Activated CD8-positive, alpha-beta T cell treated with anti-CD3 and anti-CD28 coated beads, Interleukin-2, amount 10 ng/mL, durations not matched to agents 7 days and 5 days (primary cell): ENCODE results near the gene RFX4. TPM values are rescaled to one million over a fixed set of nuclear protein-coding genes. Genes with fewer than 3 reads are reported as not detected.
"Not testable (repeated sequence)": the region's sequence is repeated elsewhere in the genome, so short reads cannot be mapped to it uniquely, and the experiment has no call there.

Experiments used
- ATAC-seq: fragments of 150-1000 bp; cut with Tn5 transposase; one replicate; pipeline ENCODE4 v1.10.0; 2021; ENCODE audit warnings: moderate library complexity
- CTCF ChIA-PET: fragments of 350-600 bp; sonication (Branson Sonifier 250); formaldehyde crosslinking; loops from one replicate; lab custom pipeline; 2021; ENCODE audit warnings: antibody characterized with exemption; lab: Charles Lee
- POLR2A ChIA-PET: fragments of 350-600 bp; sonication (Branson Sonifier 250); formaldehyde crosslinking; loops from one replicate; lab custom pipeline; 2021; ENCODE audit warnings: antibody characterized with exemption; lab: Charles Lee
- DNase-seq: peaks from one replicate; pipeline ENCODE4 v3.0.0-alpha.2; 2020
- H3K27ac Mint-ChIP-seq: one replicate; pipeline ENCODE4 v1.8.0; 2021; ENCODE audit warnings: mild to moderate bottlenecking, mixed read lengths
- H3K27me3 Mint-ChIP-seq: one replicate; pipeline ENCODE4 v1.8.0; 2021; ENCODE audit warnings: low read depth, mixed read lengths
- H3K36me3 Mint-ChIP-seq: one replicate; pipeline ENCODE4 v1.8.0; 2021; ENCODE audit warnings: low read depth, mixed read lengths
- H3K4me1 Mint-ChIP-seq: one replicate; pipeline ENCODE4 v1.8.0; 2021; ENCODE audit warnings: low read depth, mixed read lengths
- H3K4me3 Mint-ChIP-seq: one replicate; pipeline ENCODE4 v1.8.0; 2021; ENCODE audit warnings: mild to moderate bottlenecking, mixed read lengths
- H3K9me3 Mint-ChIP-seq: one replicate; pipeline ENCODE4 v1.8.0; 2022; ENCODE audit warnings: mixed read lengths; ENCODE audit not compliant: insufficient read depth
- total RNA-seq, 2 experiments: library from RNA; stranded (reverse); gene quantifications; one replicate each; pipeline ENCODE4 v1.2.3, GENCODE V29; 2021

Gene RFX4
- total RNA-seq, 2 experiments from 2014 or later: not detected

GRCh38 chr12:106723416-106723815 is 140.6 kb downstream of the RFX4 start:
- H3K36me3 Mint-ChIP-seq: no peaks in the 10 kb centered on the region

GRCh38 chr12:106724116-106724515 is 141.3 kb downstream of the RFX4 start:
- ChIA-PET POLR2A (no interaction called here), CTCF (interaction anchor here (1.6 kb wide), 1 partner anchor 195 kb away, joined by 4 read pairs; no protein-coding TSS in a partner anchor)
- H3K27me3 Mint-ChIP-seq: peaks cover 8% of the 10 kb centered on the region

More at GRCh38 chr12:106723416-106723815, 140.6 kb downstream of the RFX4 start:
- H3K4me3 Mint-ChIP-seq: no peak overlapping the region
- ChIA-PET POLR2A (no interaction called here), CTCF (interaction anchor here (1.6 kb wide), 1 partner anchor 196 kb away, joined by 4 read pairs; no protein-coding TSS in a partner anchor)
- H3K4me1 Mint-ChIP-seq: no peaks in the 10 kb centered on the region
- ATAC-seq (no peak), DNase-seq (no peak)
- H3K27me3 Mint-ChIP-seq: peaks cover 9% of the 10 kb centered on the region
- no peak overlapping the region for H3K27ac Mint-ChIP-seq
- H3K9me3 Mint-ChIP-seq: no peaks in the 10 kb centered on the region

GRCh38 chr12:106724934-106725333 is 142.1 kb downstream of the RFX4 start:
- Mint-ChIP-seq H3K4me1 (no peaks in the 10 kb centered on the region), H3K9me3 (no peaks in the 10 kb centered on the region), H3K36me3 (no peaks in the 10 kb centered on the region), H3K4me3 (no peak overlapping the region), H3K27ac (no peak overlapping the region), H3K27me3 (peaks cover 5% of the 10 kb centered on the region)
- POLR2A ChIA-PET: no interaction called here
- CTCF ChIA-PET: no interaction called here
- ATAC-seq (no peak), DNase-seq (no peak)

More at GRCh38 chr12:106724116-106724515, 141.3 kb downstream of the RFX4 start:
- DNase-seq (no peak), ATAC-seq (no peak)
- no peak overlapping the region for H3K4me3 Mint-ChIP-seq
- H3K27ac Mint-ChIP-seq: no peak overlapping the region
- H3K36me3 Mint-ChIP-seq: no peaks in the 10 kb centered on the region
- H3K9me3 Mint-ChIP-seq: no peaks in the 10 kb centered on the region
- no peaks in the 10 kb centered on the region for H3K4me1 Mint-ChIP-seq

GRCh38 chr12:106726603-106727202 is 143.9 kb downstream of the RFX4 start:
- DNase-seq, H3K4me3 Mint-ChIP-seq, CTCF ChIA-PET, ATAC-seq, H3K9me3 Mint-ChIP-seq, H3K27me3 Mint-ChIP-seq, H3K4me1 Mint-ChIP-seq, H3K36me3 Mint-ChIP-seq, POLR2A ChIA-PET, H3K27ac Mint-ChIP-seq: not testable (repeated sequence)

GRCh38 chr12:106729611-106730010 is 146.8 kb downstream of the RFX4 start:
- H3K4me1 Mint-ChIP-seq: no peaks in the 10 kb centered on the region
- ATAC-seq: no peak
- no peak for DNase-seq
- ChIA-PET CTCF (interaction anchor here (1.0 to 1.3 kb wide), 2 partner anchors 12 to 504 kb away, joined by 3 to 4 read pairs; no protein-coding TSS in a partner anchor), POLR2A (interaction anchor here (1.6 kb wide), 1 partner anchor 12 kb away, joined by 4 read pairs; no protein-coding TSS in a partner anchor)
- H3K36me3 Mint-ChIP-seq: no peaks in the 10 kb centered on the region
- no peak overlapping the region for H3K27ac Mint-ChIP-seq
- no peak overlapping the region for H3K4me3 Mint-ChIP-seq
- no peaks in the 10 kb centered on the region for H3K9me3 Mint-ChIP-seq
- H3K27me3 Mint-ChIP-seq: no peaks in the 10 kb centered on the region

- no peaks in the 10 kb centered on the region for H3K9me3 Mint-ChIP-seq
- H3K36me3 Mint-ChIP-seq: no peaks in the 10 kb centered on the region
- POLR2A ChIA-PET: no interaction called here
- peaks cover 6% of the 10 kb centered on the region for H3K27me3 Mint-ChIP-seq
- CTCF ChIA-PET: interaction anchor here (1.0 kb wide), 1 partner anchor 9 kb away, joined by 3 read pairs; no protein-coding TSS in a partner anchor
- ATAC-seq (no peak), DNase-seq (no peak)
- no peak overlapping the region for H3K27ac Mint-ChIP-seq
- no peak overlapping the region for H3K4me3 Mint-ChIP-seq
- H3K4me1 Mint-ChIP-seq: no peaks in the 10 kb centered on the region
These were observed 150.1 kb downstream of the RFX4 start for GRCh38 chr12:106732890-106733289.

- Mint-ChIP-seq H3K4me3 (no peak overlapping the region), H3K9me3 (no peaks in the 10 kb centered on the region), H3K4me1 (no peaks in the 10 kb centered on the region), H3K27me3 (peaks cover 6% of the 10 kb centered on the region), H3K36me3 (no peaks in the 10 kb centered on the region), H3K27ac (no peak overlapping the region)
- ChIA-PET CTCF (interaction anchor here (1.0 kb wide), 1 partner anchor 8 kb away, joined by 3 read pairs; no protein-coding TSS in a partner anchor), POLR2A (no interaction called here)
- DNase-seq: no peak
- ATAC-seq: no peak
These were observed 150.9 kb downstream of the RFX4 start for GRCh38 chr12:106733660-106734059.

GRCh38 chr12:106736051-106736957 is 153.5 kb downstream of the RFX4 start:
- H3K27ac Mint-ChIP-seq: no peak overlapping the region
- CTCF ChIA-PET: interaction anchor here (1.0 to 1.5 kb wide), 3 partner anchors 12 to 105 kb away, joined by 4 to 8 read pairs (median 5); no protein-coding TSS in a partner anchor

GRCh38 chr12:106739318-106739717 is 156.5 kb downstream of the RFX4 start:
- Mint-ChIP-seq H3K36me3 (no peaks in the 10 kb centered on the region), H3K4me3 (no peak overlapping the region), H3K4me1 (no peaks in the 10 kb centered on the region), H3K27me3 (peaks cover 8% of the 10 kb centered on the region), H3K9me3 (no peaks in the 10 kb centered on the region), H3K27ac (no peak overlapping the region)
- ChIA-PET CTCF (interaction anchor here (0.9 to 1.4 kb wide), 2 partner anchors 11 to 34 kb away, joined by 3 read pairs; no protein-coding TSS in a partner anchor), POLR2A (no interaction called here)
- DNase-seq: no peak
- ATAC-seq: no peak

More at GRCh38 chr12:106736051-106736957, 153.5 kb downstream of the RFX4 start:
- Mint-ChIP-seq H3K4me1 (no peaks in the 10 kb centered on the region), H3K4me3 (no peak overlapping the region), H3K9me3 (no peaks in the 10 kb centered on the region), H3K27me3 (peaks cover 6% of the 10 kb centered on the region), H3K36me3 (no peaks in the 10 kb centered on the region)
- DNase-seq: peak; percentile 27
- no peak for ATAC-seq
- POLR2A ChIA-PET: no interaction called here

GRCh38 chr12:106739815-106740530 is 157.2 kb downstream of the RFX4 start:
- DNase-seq (no peak), ATAC-seq (no peak)
- Mint-ChIP-seq H3K27me3 (peaks cover 9% of the 10 kb centered on the region), H3K36me3 (no peaks in the 10 kb centered on the region), H3K4me3 (no peak overlapping the region), H3K9me3 (no peaks in the 10 kb centered on the region), H3K27ac (no peak overlapping the region), H3K4me1 (no peaks in the 10 kb centered on the region)
- ChIA-PET POLR2A (no interaction called here), CTCF (interaction anchor here (0.9 kb wide), 1 partner anchor 11 kb away, joined by 3 read pairs; no protein-coding TSS in a partner anchor)

- POLR2A ChIA-PET: interaction anchor here (1.4 kb wide), 1 partner anchor 12 kb away, joined by 3 read pairs; no protein-coding TSS in a partner anchor
- CTCF ChIA-PET: no interaction called here
- Mint-ChIP-seq H3K27ac (no peak overlapping the region), H3K4me1 (no peaks in the 10 kb centered on the region), H3K9me3 (no peaks in the 10 kb centered on the region), H3K4me3 (no peak overlapping the region), H3K27me3 (peaks cover 7% of the 10 kb centered on the region), H3K36me3 (no peaks in the 10 kb centered on the region)
- ATAC-seq (no peak), DNase-seq (no peak)
These were observed 158.0 kb downstream of the RFX4 start for GRCh38 chr12:106740818-106741217.
